K562 (cell line): Measurements from ENCODE around the gene LEUTX. TPM values are rescaled to one million over a fixed set of nuclear protein-coding genes. Genes with fewer than 3 reads are reported as not detected.

ENCODE experiments used
- BRF2 ChIP-seq: IDR thresholded peaks from 3 replicates; pipeline ENCODE4 v1.6.1; 2011; ENCODE audit warnings: borderline replicate concordance, mild to moderate bottlenecking; ENCODE audit not compliant: insufficient read length, insufficient read depth
- COPS2 ChIP-seq: fragments of 450-650 bp; conservative IDR thresholded peaks from 2 replicates; pipeline ENCODE4 v1.6.1; 2016; ENCODE audit warnings: mild to moderate bottlenecking, moderate library complexity
- DIDO1 ChIP-seq: fragments of 450-650 bp; IDR thresholded peaks from 2 replicates; pipeline ENCODE4 v1.6.1; 2016; ENCODE audit warnings: low read depth, missing biosample characterization, missing genetic modification characterization
- ETS2 ChIP-seq: IDR thresholded peaks from 2 replicates; pipeline ENCODE4 v1.6.1; 2016; ENCODE audit warnings: borderline replicate concordance, missing genetic modification characterization, mild to moderate bottlenecking, moderate library complexity, missing compliant biosample characterization; ENCODE audit not compliant: poor library complexity, severe bottlenecking
- GABPB1 ChIP-seq: sonication (generic); formaldehyde crosslinking; IDR thresholded peaks from 2 replicates; pipeline ENCODE4 v1.8.0; 2022; ENCODE audit warnings: mild to moderate bottlenecking, missing genetic modification reagents
- JUN ChIP-seq, 2 experiments: sonication (generic) in 1 of 2; formaldehyde crosslinking in 1 of 2; IDR thresholded peaks; 2 replicates each; pipeline versions ENCODE4 v1.6.1 to v1.8.0; 2012 to 2022; ENCODE audit warnings: borderline replicate concordance in 2 of 2, mild to moderate bottlenecking in 2 of 2, improper control_type of control experiment in 1 of 2, low read depth in 1 of 2, low read length in 1 of 2, missing genetic modification reagents in 1 of 2
- JUNB ChIP-seq: fragments of 450-650 bp; formaldehyde crosslinking; conservative IDR thresholded peaks from 2 replicates; pipeline ENCODE4 v1.4.0; 2020; ENCODE audit warnings: mild to moderate bottlenecking
- KLF1 ChIP-seq: fragments of 450-650 bp; IDR thresholded peaks from 2 replicates; pipeline ENCODE4 v1.6.1; 2016; ENCODE audit warnings: missing genetic modification characterization, missing compliant biosample characterization
- NEUROD1 ChIP-seq: fragments of 150-350 bp; IDR thresholded peaks from 2 replicates; pipeline ENCODE4 v1.6.1; 2014; ENCODE audit warnings: borderline replicate concordance, low read length, low read depth; ENCODE audit not compliant: partially characterized antibody
- PTBP1 ChIP-seq: fragments of 200-400 bp; formaldehyde crosslinking; IDR thresholded peaks from 2 replicates; pipeline ENCODE4 v1.6.1; 2017; ENCODE audit warnings: low read depth, low read length
- SMARCE1 ChIP-seq: fragments of 450-650 bp; IDR thresholded peaks from 2 replicates; pipeline ENCODE4 v1.7.1; 2016; ENCODE audit warnings: mild to moderate bottlenecking
- SP1 ChIP-seq: sonication (generic); formaldehyde crosslinking; IDR thresholded peaks from 2 replicates; pipeline ENCODE4 v1.8.1; 2022; ENCODE audit warnings: mild to moderate bottlenecking, missing genetic modification reagents
- ZBTB26 ChIP-seq: fragments of 450-650 bp; formaldehyde crosslinking; IDR thresholded peaks from 2 replicates; pipeline ENCODE4 v1.4.0; 2022; ENCODE audit warnings: missing genetic modification characterization
- ZKSCAN8 ChIP-seq: fragments of 200-800 bp; sonication (Bioruptor generic); IDR thresholded peaks from 2 replicates; pipeline ENCODE4 v1.6.1; 2016; ENCODE audit warnings: missing genetic modification characterization, missing compliant biosample characterization
- ZNF695 ChIP-seq: fragments of 450-650 bp; formaldehyde crosslinking; IDR thresholded peaks from 2 replicates; pipeline ENCODE4 v1.4.0; 2020; ENCODE audit warnings: mild to moderate bottlenecking, moderate library complexity
- polyA plus RNA-seq, 8 experiments: library from polyadenylated mRNA; depleted of rRNA in 4 of 8; stranded (reverse) in 5 of 8; unstranded in 3 of 8; fragments of >200 nt; fragmentation: Nextera tagmentation in 2 of 8; fragmentation: Illumina TruSeq in 1 of 8; extraction: Ambion mirVana in 2 of 8; extraction: Trizol in 1 of 8; gene quantifications; 2 replicates each; pipeline versions ENCODE4 v1.2.1 to v1.2.3, GENCODE V29; 2011 to 2014; ENCODE audit warnings: inconsistent platforms in 1 of 8, missing spikeins in 1 of 8
- total RNA-seq, 7 experiments: library from RNA; depleted of rRNA in 6 of 7; stranded (reverse); fragments of >200 nt in 6 of 7; fragmentation: Illumina TruSeq in 2 of 7; extraction: Trizol in 2 of 7; gene quantifications; 2 replicates each; pipeline versions ENCODE4 v1.2.1 to v1.2.3, GENCODE V29; 2011 to 2021; ENCODE audit warnings: low replicate concordance in 1 of 7
- TF ChIP-seq, protein P1 (sequence below): fragments of 250-450 bp; sonication (Bioruptor Pico); IDR thresholded peaks from 2 replicates; pipeline ENCODE4 v1.4.0; 2020; ENCODE audit warnings: mild to moderate bottlenecking, moderate library complexity

Gene LEUTX
- total and polyA plus RNA-seq, 9 of the 15 experiments (the other 6 are each of a cell fraction or from before 2014, with no cell fraction given): not detected

GRCh38 chr19:39833464-39834286 is 55.0 kb downstream of the LEUTX start, which contains the start of gene DYRK1B (continued):
- TF ChIP-seq, protein P1, sequence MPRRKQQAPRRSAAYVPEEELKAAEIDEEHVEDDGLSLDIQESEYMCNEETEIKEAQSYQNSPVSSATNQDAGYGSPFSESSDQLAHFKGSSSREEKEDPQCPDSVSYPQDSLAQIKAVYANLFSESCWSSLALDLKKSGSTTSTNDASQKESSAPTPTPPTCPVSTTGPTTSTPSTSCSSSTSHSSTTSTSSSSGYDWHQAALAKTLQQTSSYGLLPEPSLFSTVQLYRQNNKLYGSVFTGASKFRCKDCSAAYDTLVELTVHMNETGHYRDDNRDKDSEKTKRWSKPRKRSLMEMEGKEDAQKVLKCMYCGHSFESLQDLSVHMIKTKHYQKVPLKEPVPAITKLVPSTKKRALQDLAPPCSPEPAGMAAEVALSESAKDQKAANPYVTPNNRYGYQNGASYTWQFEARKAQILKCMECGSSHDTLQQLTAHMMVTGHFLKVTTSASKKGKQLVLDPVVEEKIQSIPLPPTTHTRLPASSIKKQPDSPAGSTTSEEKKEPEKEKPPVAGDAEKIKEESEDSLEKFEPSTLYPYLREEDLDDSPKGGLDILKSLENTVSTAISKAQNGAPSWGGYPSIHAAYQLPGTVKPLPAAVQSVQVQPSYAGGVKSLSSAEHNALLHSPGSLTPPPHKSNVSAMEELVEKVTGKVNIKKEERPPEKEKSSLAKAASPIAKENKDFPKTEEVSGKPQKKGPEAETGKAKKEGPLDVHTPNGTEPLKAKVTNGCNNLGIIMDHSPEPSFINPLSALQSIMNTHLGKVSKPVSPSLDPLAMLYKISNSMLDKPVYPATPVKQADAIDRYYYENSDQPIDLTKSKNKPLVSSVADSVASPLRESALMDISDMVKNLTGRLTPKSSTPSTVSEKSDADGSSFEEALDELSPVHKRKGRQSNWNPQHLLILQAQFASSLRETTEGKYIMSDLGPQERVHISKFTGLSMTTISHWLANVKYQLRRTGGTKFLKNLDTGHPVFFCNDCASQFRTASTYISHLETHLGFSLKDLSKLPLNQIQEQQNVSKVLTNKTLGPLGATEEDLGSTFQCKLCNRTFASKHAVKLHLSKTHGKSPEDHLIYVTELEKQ (CRISPR knock-in tag): no peak
- TF ChIP-seq JUNB (CRISPR knock-in tag) (no peak), SP1 (peak; percentile 68; the same call in 1 of the 2 replicates), KLF1 (0 out of 2 replicates have a peak, but pooled peaks have one; percentile 66), SMARCE1 (no peak), PTBP1 (no peak), ZBTB26 (CRISPR knock-in tag) (peak; percentile 8; the same call in 1 of the 2 replicates), ETS2 (tag) (no peak), GABPB1 (CRISPR knock-in tag) (peak; percentile 63; the same call in 1 of the 2 replicates), COPS2 (no peak), ZKSCAN8 (CRISPR knock-in tag) (no peak), ZNF695 (no peak), JUN (IDR thresholded peaks at IDR 0.05; ENCODE audit: borderline replicate concordance, low read depth, low read length) (no peak), JUN (CRISPR knock-in tag; IDR thresholded peaks at IDR 0.05; ENCODE audit: borderline replicate concordance) (no peak), BRF2 (no peak), DIDO1 (no peak; the same call in 1 of the 2 replicates), NEUROD1 (peak; percentile 85)
